NCI-H2029 (cell line): Measurements from ENCODE around the gene DAG1.
"Not testable (repeated sequence)": the region's sequence is repeated elsewhere in the genome, so short reads cannot be mapped to it uniquely, and the experiment has no call there.

Experiments used
- DNase-seq: peaks from one replicate; lab custom pipeline; 2025; lab: John Stamatoyannopoulos, UW

The DAG1 gene

DNA sequence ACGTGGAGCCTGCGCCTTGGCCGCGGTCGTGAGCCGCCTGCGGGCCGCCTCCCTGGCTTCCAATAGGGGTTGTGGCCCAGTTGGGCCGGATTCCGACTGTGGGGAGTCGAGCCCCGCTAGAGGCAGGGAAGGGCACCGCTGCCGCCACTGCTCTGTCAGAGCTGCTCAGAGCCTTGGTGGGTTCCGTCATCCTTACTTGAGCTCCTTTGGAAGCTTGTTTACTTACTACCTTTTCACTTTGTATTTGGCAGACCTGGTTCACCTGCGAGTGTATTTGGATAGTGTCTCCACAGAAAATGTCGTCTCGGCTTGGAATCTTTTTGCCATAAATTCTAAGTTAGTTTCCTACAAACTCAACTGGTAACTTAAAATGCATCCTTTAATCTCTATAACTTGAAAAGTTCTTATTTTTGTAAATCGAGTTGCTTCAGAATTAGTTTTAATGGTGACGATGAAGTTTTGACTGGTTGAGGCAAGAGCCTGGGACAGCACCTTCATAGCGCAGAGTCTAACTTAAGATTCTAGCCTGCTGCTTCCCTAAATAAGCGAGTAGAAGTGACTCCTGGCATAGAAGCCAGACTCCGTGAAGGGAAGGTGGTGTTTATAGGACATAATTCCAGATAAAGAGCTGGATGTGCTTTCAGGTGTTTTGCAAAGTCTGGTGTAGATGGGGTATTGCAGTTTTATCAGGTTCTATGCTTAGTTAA, 800 bp downstream of the DAG1 start:
- DNase-seq: peak; percentile 12

- DNase-seq: no peak
Observed at GRCh38 chr3:49471856-49472495, 1.9 kb downstream of the DAG1 start.

- no peak for DNase-seq
Observed at GRCh38 chr3:49476563-49476962, 6.5 kb downstream of the DAG1 start.

DNA sequence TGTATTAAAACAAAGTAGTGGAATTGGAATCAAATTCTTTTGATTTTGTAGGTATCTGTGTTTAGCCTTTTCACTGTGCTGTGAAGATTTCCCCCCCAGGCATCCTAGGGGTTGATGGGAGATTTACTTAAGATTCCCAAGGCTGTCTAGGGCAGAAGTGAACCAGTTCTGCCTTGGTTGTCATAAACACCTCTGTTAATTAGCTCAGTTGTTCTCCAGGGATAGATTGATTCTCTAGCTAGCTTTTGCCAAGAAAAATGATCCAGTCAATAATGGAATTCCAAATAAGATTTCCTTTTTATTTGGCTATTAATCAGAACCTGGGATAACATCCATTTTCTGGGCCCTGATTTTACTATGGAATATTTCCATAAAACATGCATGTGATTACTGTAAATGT, 12.7 kb downstream of the DAG1 start:
- no peak for DNase-seq

DNA sequence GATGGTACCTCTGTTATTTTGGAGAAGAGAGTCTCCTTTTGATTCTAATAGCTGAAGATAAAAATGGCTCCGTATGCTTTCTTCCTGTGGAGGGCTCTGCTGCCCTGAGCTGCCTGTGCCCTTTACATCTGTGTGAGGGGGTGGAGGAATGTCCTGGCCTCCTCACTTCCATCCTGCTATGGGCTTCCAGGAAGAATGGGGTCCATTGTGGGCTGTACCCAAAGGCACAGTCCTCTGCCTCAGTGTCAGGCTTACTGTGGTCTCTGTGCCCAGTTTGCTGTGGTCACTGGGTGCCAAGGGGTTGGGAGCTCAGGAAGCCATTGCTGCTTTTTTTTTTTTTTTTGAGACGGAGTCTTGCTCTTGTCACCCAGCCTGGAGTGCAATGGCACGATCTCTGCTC, 14.4 kb downstream of the DAG1 start:
- DNase-seq: no peak

DNA sequence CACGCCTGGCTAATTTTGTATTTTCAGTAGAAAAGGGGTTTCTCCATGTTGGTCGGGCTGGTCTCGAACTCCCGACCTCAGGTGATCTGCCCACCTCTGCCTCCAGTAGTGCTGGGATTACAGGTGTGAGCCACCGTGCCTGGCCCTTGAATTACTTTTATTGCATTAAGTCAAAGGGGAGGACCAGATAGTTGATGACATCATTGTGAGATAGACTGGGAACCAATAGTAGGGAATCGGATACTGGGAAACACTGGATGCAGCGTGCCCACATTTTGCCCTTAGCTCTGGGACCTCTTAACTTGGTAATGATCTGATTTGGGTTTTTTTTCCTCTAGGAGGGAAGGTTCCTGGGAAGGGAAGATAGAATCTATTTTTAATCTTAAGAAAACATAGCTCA, 19.2 kb downstream of the DAG1 start:
- no peak for DNase-seq

GRCh38 chr3:49492969-49493368, 22.9 kb downstream of the DAG1 start:
- no peak for DNase-seq

GRCh38 chr3:49493901-49494300, 23.8 kb downstream of the DAG1 start:
- DNase-seq: no peak

DNA sequence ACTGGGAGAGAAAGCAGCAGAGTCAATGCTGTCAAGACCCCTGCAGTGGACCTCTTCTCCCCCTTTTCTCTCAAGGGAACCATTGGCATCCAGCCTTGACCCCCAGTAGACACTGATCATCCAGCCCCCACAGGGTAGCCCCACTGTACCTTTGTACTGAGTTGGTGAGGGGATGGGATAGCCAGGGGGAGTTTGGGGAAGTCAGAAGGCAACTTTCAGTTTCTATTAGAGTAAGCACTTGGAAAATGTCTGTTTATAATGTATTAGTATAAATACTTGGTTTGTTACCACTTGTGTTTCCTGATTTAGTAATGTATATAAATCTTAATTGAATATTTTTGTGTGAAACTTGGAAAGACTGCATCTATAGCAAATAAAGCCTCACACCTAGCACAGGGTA, 25.0 kb downstream of the DAG1 start:
- no peak for DNase-seq

DNA sequence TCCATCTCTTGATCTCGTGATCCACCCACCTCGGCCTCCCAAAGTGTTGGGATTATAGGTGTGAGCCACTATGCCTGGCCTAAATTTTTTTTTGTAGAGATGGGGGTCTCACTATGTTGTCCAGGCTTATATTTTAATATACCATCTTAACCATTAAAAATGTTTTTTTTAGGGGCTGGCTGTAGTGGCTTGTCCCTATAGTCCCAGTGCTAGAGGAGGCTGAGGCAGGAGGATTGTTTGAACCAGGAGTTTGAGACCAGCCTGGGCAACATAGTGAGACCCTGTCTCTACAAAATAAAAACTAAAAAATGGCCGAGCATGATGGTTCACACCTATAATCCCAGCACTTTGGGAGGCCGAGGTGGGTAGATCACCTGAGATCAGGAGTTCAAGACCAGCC, 26.8 kb downstream of the DAG1 start:
- DNase-seq: not testable (repeated sequence)

DNA sequence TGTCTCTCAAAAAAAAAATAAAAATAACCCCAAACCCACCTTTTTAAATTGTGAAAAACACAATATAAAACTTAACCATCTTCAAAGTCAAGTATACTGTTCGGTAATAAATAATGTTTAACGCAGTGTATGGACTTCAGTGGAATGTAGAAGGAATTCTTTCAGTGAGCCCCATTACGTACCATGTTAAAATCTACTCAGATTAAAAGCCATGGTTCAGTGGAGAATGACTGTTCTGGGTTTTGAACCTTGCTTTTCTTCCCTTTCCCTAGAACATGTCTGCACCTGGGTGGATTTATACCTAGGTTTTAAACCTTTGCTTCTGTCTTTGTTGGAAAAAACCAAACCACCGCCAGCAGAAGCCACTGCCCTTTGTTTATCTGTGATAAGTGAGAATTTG, 27.5 kb downstream of the DAG1 start:
- DNase-seq: no peak

DNA sequence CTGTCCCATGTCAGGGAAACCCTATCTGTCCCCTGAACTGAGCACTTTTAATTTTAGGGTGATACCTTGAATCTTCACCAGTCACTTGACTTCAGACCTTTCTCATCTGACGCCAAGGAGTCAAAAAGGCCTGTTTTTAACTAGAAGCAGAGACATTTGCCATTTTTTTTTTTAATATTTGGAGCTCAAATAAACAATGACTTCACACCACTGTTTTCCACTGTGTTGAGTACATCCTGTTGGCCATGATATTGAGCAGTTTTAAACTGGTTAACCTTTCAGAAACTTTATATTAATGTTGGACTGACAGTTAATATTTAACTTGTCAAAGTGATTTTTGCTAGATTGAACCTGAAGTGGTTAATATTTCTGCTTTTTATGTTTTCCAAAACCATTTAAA, 28.2 kb downstream of the DAG1 start:
- no peak for DNase-seq

GRCh38 chr3:49498648-49499047, 28.6 kb downstream of the DAG1 start:
- no peak for DNase-seq

DNA sequence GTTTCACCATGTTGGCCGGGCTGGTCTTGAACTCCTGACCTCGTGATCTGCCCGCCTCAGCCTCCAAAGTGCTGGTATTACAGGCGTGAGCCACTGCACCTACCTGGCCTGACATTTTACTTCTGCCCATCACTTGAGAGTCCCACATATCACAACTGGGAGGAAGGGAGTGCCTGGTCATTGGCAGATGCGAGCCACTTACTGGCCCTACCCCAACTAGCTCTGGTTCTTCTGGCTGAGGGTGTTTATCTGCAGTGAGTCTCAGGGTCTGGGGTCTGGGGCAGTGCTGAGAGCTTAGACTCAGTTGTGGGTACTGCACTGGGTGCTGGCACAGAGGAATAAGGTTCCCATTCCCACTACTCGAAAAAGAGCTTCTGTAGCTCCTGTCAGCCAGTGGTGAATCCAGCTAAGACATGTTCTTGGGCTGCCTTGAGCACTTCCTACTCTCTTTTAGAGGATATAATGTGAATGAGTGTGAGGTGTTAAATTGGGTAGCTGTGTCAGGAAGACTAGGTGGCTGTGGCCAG, 30.2 kb downstream of the DAG1 start:
- DNase-seq: no peak

DNA sequence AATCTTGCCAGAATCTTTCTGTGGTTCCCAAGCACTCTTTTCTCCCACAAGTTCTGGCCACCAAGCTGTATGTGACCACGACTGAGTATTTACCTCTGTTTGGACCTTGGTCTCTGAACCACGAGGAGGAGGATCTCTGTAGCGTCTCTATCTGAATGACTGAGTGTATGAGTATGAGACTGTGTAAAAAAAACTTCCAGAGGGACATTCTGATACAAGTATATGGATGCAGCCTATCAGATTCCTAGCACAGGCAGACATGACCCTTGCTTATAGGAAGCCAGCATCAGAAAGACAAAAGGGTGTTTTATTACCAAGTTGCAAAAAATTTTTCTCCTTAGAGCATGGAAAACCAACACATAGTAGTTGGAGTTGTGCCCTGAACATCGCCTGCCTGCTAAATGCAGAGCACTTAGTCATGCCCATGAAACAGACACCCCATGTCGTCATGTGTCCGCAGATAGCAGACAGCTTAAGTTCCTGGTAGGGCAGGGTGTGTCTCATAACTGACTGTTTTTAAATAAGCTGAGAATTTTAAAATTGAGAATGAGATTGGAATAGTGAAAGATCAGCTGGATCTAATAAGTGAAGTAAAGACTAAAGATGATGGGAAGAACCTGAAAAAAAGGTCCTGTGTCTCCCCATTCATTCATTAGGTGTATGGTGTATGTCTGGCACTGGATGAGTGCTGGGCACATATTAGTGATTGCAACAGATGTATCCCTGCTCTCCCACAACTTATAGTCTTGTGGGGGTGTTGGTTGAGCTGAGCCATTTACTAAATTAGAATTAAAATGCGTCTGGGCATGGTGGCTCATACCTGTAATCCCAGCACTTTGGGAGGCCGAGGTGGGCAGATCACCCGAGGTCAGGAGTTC, 30.9 kb downstream of the DAG1 start:
- no peak for DNase-seq

DNA sequence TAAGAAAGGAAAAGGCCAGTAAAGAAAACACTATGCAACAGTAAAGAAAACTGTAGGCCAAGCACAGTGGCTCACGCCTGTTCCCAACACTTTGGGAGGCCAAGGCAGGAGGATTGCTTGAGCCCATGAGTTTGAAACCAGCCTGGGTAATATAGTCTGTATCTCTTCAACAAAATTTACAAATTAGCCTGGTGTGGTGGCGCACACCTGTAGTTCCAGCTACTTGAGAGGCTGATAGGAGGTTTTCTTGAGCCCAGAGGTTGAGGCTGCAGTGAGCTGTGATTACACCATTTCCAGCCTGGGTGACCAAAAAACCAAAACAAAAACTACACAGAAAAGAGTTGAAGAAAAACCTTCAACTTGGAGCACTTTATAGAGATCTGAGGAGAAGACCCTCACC, 31.8 kb downstream of the DAG1 start:
- no peak for DNase-seq

- no peak for DNase-seq
Observed at GRCh38 chr3:49506906-49507305, 36.8 kb downstream of the DAG1 start.

- DNase-seq: no peak
Observed at GRCh38 chr3:49509028-49509561, 39.0 kb downstream of the DAG1 start.

DNA sequence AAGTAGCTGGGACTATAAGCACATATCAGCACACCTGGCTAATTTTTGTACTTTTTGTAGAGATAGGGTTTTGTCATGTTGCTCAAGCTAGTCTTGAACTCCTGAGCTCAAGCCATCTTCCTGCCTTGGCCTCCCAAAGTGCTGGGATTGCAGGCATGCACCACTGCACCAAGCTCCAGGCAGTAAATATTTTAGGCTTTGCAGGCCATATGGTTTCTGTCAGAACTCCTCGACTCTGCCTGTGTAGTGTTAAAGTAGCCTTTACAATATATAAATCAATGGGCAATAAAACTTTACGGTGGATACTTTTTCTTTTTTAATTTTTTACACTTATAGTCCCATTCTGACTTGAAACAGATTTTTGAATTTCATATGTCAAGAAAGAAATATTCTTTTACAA, 41.6 kb downstream of the DAG1 start:
- no peak for DNase-seq

DNA sequence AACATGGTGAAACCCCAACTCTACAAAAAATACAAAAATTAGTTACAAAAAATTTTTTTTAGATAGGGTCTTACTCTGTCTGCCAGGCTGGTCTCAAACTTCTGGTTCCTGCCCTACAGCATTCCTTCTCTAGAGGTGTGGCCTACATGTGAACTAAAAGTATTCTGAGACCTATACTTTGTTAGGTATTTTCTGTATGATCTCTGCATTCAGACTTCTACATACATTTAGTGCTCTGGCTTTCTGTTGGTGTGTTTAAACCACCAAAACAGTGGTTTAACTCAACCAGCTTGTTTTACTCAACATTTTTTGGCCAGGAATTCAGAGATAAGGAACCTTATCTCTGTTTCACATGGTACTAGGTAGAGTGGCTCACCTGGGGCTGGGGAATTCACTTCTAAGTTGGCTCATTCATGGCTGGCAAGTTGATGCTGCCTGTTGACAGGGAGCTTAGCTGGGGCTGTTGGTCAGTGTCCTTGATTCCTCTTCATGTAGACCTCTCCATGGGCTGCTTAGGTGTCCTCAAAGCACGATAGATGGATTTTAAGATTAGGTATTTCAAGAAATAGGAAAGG, 42.8 kb downstream of the DAG1 start:
- DNase-seq: no peak

DNA sequence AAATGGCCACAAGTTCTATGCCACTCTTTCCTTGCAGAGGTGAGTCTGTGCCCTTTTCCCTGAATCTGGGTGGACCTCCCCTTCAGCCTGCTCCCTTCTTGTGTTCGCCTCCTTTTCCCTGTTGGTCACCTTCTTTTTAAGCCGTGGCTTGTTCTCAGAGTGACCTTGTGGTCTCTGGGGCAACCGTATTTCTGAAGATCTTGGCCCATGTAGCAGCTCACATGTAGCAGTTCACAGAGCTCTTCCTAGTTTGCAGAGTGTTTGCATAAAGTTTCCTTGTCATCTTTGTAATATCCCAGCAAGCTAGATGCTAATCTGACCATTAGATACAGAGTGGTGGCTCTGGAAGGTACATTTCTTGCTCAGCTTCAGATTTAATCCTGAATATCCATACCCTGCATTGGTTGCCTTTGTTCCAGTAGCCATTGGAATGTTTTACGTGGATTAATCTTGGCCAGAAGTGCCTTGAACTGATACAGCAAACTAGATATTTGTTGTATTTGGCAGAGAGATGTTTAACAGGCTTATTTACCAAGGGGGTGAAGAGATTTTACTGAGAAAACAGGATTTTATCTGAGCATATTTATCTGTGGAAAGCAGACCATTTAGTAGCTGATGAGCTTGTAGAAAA, 43.5 kb downstream of the DAG1 start:
- DNase-seq: no peak

DNA sequence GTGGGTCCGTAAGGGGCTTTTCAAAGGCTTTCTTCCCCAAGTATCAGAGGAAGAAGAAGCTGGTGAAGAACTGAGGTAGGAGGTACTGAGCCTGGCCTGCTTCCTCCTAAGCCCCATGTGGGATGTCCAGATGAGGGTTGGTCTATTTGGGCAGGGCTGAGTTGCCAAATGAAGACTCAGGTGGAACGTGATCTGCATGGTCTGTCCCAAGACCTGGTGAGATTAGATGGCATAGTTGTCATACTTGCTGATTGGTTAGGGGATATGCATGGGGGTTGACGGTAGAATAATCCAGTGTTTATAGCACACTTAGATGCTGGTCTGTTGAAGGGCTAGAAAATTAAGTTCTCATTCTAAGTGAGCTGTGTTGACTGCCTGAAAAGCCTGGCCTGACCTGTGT, 47.9 kb downstream of the DAG1 start:
- no peak for DNase-seq
